ENCODE measurements around the gene DDA1. TPM values are rescaled to one million over a fixed set of nuclear protein-coding genes. Genes with fewer than 3 reads are reported as not detected.

DDA1 gene
- total and polyA plus RNA-seq, 2 of the 13 experiments (the other 11 are each of a cell fraction or from before 2014, with no cell fraction given): 24.5 to 26.0 TPM

DNA sequence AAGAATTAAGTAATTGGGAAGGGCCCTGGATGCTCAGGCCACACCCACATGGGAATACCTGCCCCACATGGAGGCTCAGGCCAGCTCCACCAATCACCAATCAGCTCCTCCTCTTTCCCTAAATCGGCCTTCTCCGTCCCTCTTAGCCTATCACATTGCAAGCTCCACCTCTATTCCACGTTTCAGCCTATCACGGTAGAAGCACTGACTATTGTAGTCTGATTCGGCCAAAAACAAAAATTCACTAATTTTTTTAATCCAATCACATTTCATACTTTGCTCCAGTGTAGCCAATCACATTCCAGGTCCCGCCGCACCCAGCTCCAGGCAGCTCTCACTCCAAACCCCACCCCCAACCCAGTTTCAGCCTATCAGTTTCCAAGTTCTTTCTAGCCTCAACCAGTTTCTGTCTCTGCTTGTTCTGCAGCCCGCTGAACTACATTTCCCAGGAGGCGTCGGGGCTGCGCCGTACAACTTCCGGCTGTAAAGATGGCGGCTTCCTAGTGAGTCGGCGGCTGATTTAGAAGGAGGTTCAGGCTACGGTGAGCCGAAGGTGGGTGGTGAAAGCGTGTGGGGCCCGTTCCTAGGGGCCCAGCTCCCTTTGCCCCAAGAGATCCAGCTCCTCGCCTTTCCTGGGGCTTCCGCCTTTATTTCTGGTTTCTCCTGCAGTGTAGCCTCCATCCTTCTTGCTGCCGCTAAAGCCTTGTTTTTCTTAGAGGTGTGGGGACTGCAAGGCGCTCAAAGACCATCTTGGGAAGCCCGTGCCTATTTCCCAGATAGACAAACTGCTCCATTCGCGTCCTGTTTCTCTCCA lies 42.2 kb upstream of the DDA1 start, which contains the start of gene BABAM1 (continued):
- TF ChIP-seq, protein P1, sequence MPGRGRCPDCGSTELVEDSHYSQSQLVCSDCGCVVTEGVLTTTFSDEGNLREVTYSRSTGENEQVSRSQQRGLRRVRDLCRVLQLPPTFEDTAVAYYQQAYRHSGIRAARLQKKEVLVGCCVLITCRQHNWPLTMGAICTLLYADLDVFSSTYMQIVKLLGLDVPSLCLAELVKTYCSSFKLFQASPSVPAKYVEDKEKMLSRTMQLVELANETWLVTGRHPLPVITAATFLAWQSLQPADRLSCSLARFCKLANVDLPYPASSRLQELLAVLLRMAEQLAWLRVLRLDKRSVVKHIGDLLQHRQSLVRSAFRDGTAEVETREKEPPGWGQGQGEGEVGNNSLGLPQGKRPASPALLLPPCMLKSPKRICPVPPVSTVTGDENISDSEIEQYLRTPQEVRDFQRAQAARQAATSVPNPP (CRISPR knock-in tag; IDR thresholded peaks at IDR 0.05): no peak
- peak; percentile 67; the same call in 1 of the 2 replicates for TF ChIP-seq KDM2A (CRISPR knock-in tag; IDR thresholded peaks at IDR 0.05; ENCODE audit: borderline replicate concordance, low read depth)
- TF ChIP-seq HNRNPH1 (optimal IDR thresholded peaks at IDR 0.05; ENCODE audit: low read depth, low read length): no peak
- peak; percentile 77 for TF ChIP-seq CREB1 (IDR thresholded peaks at IDR 0.05)
- TF ChIP-seq CREB1 (CRISPR knock-in tag; IDR thresholded peaks at IDR 0.05): peak; percentile 95
- TF ChIP-seq HNF4A (CRISPR knock-in tag; IDR thresholded peaks at IDR 0.05): peak; percentile 3; the same call in 1 of the 2 replicates
- TF ChIP-seq ZSCAN9 (CRISPR knock-in tag; IDR thresholded peaks at IDR 0.05; ENCODE audit: borderline replicate concordance): peak; percentile 72
- no peak for TF ChIP-seq ZNF577 (CRISPR knock-in tag; IDR thresholded peaks at IDR 0.05; ENCODE audit: borderline replicate concordance, low read depth)
- peak; percentile 55; the same call in 1 of the 2 replicates for TF ChIP-seq KLF11 (CRISPR knock-in tag; IDR thresholded peaks at IDR 0.05)
- peak; percentile 90 for TF ChIP-seq NFYB (CRISPR knock-in tag; IDR thresholded peaks at IDR 0.05)
- peak; percentile 41 for TF ChIP-seq SALL1 (CRISPR knock-in tag; IDR thresholded peaks at IDR 0.05)
- no peak for TF ChIP-seq MEF2D (CRISPR knock-in tag; IDR thresholded peaks at IDR 0.05)
- peak; percentile 70; the same call in 1 of the 2 replicates for TF ChIP-seq NFKB2 (CRISPR knock-in tag; IDR thresholded peaks at IDR 0.05; ENCODE audit: borderline replicate concordance)
- peak in 1 of 2 experiments; percentile 35; a peak in 1 of 4 replicates for TF ChIP-seq EP300 (IDR thresholded peaks at IDR 0.05; ENCODE audit: low read depth in 2 of 2, low read length in 2 of 2)
- no peak for TF ChIP-seq EP300 (CRISPR knock-in tag; IDR thresholded peaks at IDR 0.05; ENCODE audit: borderline replicate concordance)
- no peak for TF ChIP-seq SOX13 (IDR thresholded peaks at IDR 0.05)
- TF ChIP-seq SOX13 (CRISPR knock-in tag; conservative IDR thresholded peaks at IDR 0.05 in 1 of 2, IDR thresholded peaks at IDR 0.05 in 1 of 2): peak in 1 of 2 experiments; percentile 45; a peak in 1 of 4 replicates
- no peak for TF ChIP-seq RFX1 (IDR thresholded peaks at IDR 0.05)
- TF ChIP-seq, protein P2, sequence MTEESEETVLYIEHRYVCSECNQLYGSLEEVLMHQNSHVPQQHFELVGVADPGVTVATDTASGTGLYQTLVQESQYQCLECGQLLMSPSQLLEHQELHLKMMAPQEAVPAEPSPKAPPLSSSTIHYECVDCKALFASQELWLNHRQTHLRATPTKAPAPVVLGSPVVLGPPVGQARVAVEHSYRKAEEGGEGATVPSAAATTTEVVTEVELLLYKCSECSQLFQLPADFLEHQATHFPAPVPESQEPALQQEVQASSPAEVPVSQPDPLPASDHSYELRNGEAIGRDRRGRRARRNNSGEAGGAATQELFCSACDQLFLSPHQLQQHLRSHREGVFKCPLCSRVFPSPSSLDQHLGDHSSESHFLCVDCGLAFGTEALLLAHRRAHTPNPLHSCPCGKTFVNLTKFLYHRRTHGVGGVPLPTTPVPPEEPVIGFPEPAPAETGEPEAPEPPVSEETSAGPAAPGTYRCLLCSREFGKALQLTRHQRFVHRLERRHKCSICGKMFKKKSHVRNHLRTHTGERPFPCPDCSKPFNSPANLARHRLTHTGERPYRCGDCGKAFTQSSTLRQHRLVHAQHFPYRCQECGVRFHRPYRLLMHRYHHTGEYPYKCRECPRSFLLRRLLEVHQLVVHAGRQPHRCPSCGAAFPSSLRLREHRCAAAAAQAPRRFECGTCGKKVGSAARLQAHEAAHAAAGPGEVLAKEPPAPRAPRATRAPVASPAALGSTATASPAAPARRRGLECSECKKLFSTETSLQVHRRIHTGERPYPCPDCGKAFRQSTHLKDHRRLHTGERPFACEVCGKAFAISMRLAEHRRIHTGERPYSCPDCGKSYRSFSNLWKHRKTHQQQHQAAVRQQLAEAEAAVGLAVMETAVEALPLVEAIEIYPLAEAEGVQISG (CRISPR knock-in tag; IDR thresholded peaks at IDR 0.05): peak; percentile 91
- TF ChIP-seq NCOR1 (IDR thresholded peaks at IDR 0.05; ENCODE audit: borderline replicate concordance, low read length): peak; percentile 23; the same call in 1 of the 2 replicates
- TF ChIP-seq ZNF501 (CRISPR knock-in tag; IDR thresholded peaks at IDR 0.05): peak; percentile 79
- TF ChIP-seq, protein P3, sequence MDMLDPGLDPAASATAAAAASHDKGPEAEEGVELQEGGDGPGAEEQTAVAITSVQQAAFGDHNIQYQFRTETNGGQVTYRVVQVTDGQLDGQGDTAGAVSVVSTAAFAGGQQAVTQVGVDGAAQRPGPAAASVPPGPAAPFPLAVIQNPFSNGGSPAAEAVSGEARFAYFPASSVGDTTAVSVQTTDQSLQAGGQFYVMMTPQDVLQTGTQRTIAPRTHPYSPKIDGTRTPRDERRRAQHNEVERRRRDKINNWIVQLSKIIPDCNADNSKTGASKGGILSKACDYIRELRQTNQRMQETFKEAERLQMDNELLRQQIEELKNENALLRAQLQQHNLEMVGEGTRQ (IDR thresholded peaks at IDR 0.05; ENCODE audit: low read depth, low read length): no peak
- TF ChIP-seq, protein P3 (CRISPR knock-in tag; IDR thresholded peaks at IDR 0.05; ENCODE audit: borderline replicate concordance): peak; percentile 18; the same call in 1 of the 2 replicates
- no peak for TF ChIP-seq ATF7 (IDR thresholded peaks at IDR 0.05)
- TF ChIP-seq ATF7 (CRISPR knock-in tag; IDR thresholded peaks at IDR 0.05): no peak
- no peak for TF ChIP-seq ZNF724P (CRISPR knock-in tag; IDR thresholded peaks at IDR 0.05; ENCODE audit: borderline replicate concordance)
